H9 (cell line): ENCODE results near the gene FAM83E. TPM values are rescaled to one million over a fixed set of nuclear protein-coding genes. Genes with fewer than 3 reads are reported as not detected.

ENCODE experiments used
- DNase-seq: peaks from one replicate; pipeline ENCODE4 v3.0.0-alpha.2; 2017
- H2AFZ ChIP-seq: one replicate; pipeline ENCODE4 v1.6.1; 2013; ENCODE audit warnings: mild to moderate bottlenecking, low read length, control low read depth, moderate library complexity
- H2AK5ac ChIP-seq: 2 replicates; pipeline ENCODE4 v1.6.1; 2013; ENCODE audit warnings: low read length, control low read depth, mixed read lengths; ENCODE audit not compliant: insufficient read length
- H2BK120ac ChIP-seq: one replicate; pipeline ENCODE4 v1.6.1; 2013; ENCODE audit warnings: low read depth, mild to moderate bottlenecking, low read length, control low read depth, inconsistent platforms; ENCODE audit not compliant: poor library complexity, severe bottlenecking
- H2BK12ac ChIP-seq: 2 replicates; pipeline ENCODE4 v1.6.1; 2013; ENCODE audit warnings: low read length, control low read depth, mixed read lengths, low read depth; ENCODE audit not compliant: insufficient read length
- H2BK15ac ChIP-seq: 2 replicates; pipeline ENCODE4 v1.6.1; 2013; ENCODE audit warnings: low read depth, low read length, control low read depth
- H2BK20ac ChIP-seq: one replicate; pipeline ENCODE4 v1.6.1; 2013; ENCODE audit warnings: low read depth, mild to moderate bottlenecking, low read length, control low read depth, inconsistent platforms; ENCODE audit not compliant: poor library complexity, severe bottlenecking
- H2BK5ac ChIP-seq: 2 replicates; pipeline ENCODE4 v1.6.1; 2013; ENCODE audit warnings: low read length, control low read depth, mixed read lengths; ENCODE audit not compliant: insufficient read length
- H3K14ac ChIP-seq: 2 replicates; pipeline ENCODE4 v1.6.1; 2013; ENCODE audit warnings: low read length, control low read depth; ENCODE audit not compliant: insufficient read depth
- H3K18ac ChIP-seq: 2 replicates; pipeline ENCODE4 v1.6.1; 2013; ENCODE audit warnings: low read depth, mild to moderate bottlenecking, mixed read lengths, low read length, control low read depth; ENCODE audit not compliant: insufficient read length
- H3K23ac ChIP-seq: 2 replicates; pipeline ENCODE4 v1.6.1; 2013; ENCODE audit warnings: low read length, control low read depth, mixed read lengths, low read depth; ENCODE audit not compliant: insufficient read length
- H3K23me2 ChIP-seq: 2 replicates; pipeline ENCODE4 v1.6.1; 2013; ENCODE audit warnings: low read depth, mild to moderate bottlenecking, mixed read lengths, low read length, control low read depth; ENCODE audit not compliant: insufficient read length, poor library complexity, severe bottlenecking
- H3K27ac ChIP-seq: 2 replicates; pipeline ENCODE4 v1.5.1; 2013; ENCODE audit warnings: low read length, control low read depth, mixed read lengths, low read depth; ENCODE audit not compliant: insufficient read length
- H3K27me3 ChIP-seq: 2 replicates; pipeline ENCODE4 v1.6.1; 2013; ENCODE audit warnings: low read length, control low read depth, inconsistent platforms; ENCODE audit not compliant: insufficient read depth
- H3K4ac ChIP-seq: 2 replicates; pipeline ENCODE4 v1.6.1; 2013; ENCODE audit warnings: low read depth, mild to moderate bottlenecking, control low read depth, inconsistent platforms, low read length, moderate library complexity
- H3K4me1 ChIP-seq: 2 replicates; pipeline ENCODE4 v1.6.1; 2013; ENCODE audit warnings: low read length, control low read depth, inconsistent platforms; ENCODE audit not compliant: insufficient read depth
- H3K4me2 ChIP-seq: 2 replicates; pipeline ENCODE4 v1.6.1; 2013; ENCODE audit warnings: low read length, control low read depth, mixed read lengths; ENCODE audit not compliant: insufficient read length, insufficient read depth
- H3K56ac ChIP-seq: 2 replicates; pipeline ENCODE4 v1.6.1; 2013; ENCODE audit warnings: low read depth, mild to moderate bottlenecking, mixed read lengths, low read length, control low read depth; ENCODE audit not compliant: insufficient read length
- H3K79me1 ChIP-seq: 2 replicates; pipeline ENCODE4 v1.6.1; 2013; ENCODE audit warnings: low read depth, mild to moderate bottlenecking, moderate library complexity, low read length, control low read depth, inconsistent platforms; ENCODE audit not compliant: insufficient read depth, poor library complexity, severe bottlenecking
- H3K79me2 ChIP-seq: 2 replicates; pipeline ENCODE4 v1.6.1; 2013; ENCODE audit warnings: low read length, control low read depth, inconsistent platforms; ENCODE audit not compliant: insufficient read depth
- H3K9ac ChIP-seq: 2 replicates; pipeline ENCODE4 v1.6.1; 2013; ENCODE audit warnings: low read length, control low read depth, mixed read lengths; ENCODE audit not compliant: insufficient read length; ENCODE audit errors: extremely low read depth
- H3K9me3 ChIP-seq: one replicate; pipeline ENCODE4 v1.6.1; 2013; ENCODE audit warnings: low read depth, low read length, inconsistent platforms; ENCODE audit not compliant: control insufficient read depth
- H3T11ph ChIP-seq: one replicate; pipeline ENCODE4 v1.6.1; 2013; ENCODE audit warnings: mild to moderate bottlenecking, low read length, control low read depth, inconsistent platforms
- H4K20me1 ChIP-seq: one replicate; pipeline ENCODE4 v1.6.1; 2013; ENCODE audit not compliant: control insufficient read depth, insufficient read length, insufficient read depth
- H4K5ac ChIP-seq: 2 replicates; pipeline ENCODE4 v1.6.1; 2013; ENCODE audit warnings: low read depth, mild to moderate bottlenecking, mixed read lengths, low read length, control low read depth; ENCODE audit not compliant: insufficient read length
- H4K8ac ChIP-seq: replicated peaks from 2 replicates; pipeline ENCODE4 v1.6.1; 2013; ENCODE audit warnings: low read length, control low read depth, mixed read lengths, low read depth; ENCODE audit not compliant: insufficient read length
- H4K91ac ChIP-seq: 2 replicates; pipeline ENCODE4 v1.6.1; 2013; ENCODE audit warnings: low read depth, mild to moderate bottlenecking, moderate library complexity, mixed read lengths, low read length, control low read depth; ENCODE audit not compliant: insufficient read length
- H3K27ac Mint-ChIP-seq, 3 experiments: 2 replicates in 2 of 3; 3 replicates in 1 of 3; pipeline ENCODE4 v1.8.0; 2020 to 2021; ENCODE audit warnings: mixed read lengths in 3 of 3, mild to moderate bottlenecking in 1 of 3, moderate library complexity in 1 of 3
- H3K27me3 Mint-ChIP-seq: 2 replicates; pipeline ENCODE4 v1.8.0; 2021; ENCODE audit warnings: low read depth, mild to moderate bottlenecking, moderate library complexity, mixed read lengths
- H3K36me3 Mint-ChIP-seq, 3 experiments: 2 replicates in 2 of 3; 3 replicates in 1 of 3; pipeline ENCODE4 v1.8.0; 2020 to 2021; ENCODE audit warnings: low read depth in 3 of 3, mixed read lengths in 3 of 3; ENCODE audit not compliant: insufficient read depth in 1 of 3
- H3K4me1 Mint-ChIP-seq, 2 experiments: 2 replicates each; pipeline ENCODE4 v1.8.0; 2020; ENCODE audit warnings: mixed read lengths in 2 of 2
- H3K4me3 Mint-ChIP-seq, 2 experiments: 2 replicates in 1 of 2; 3 replicates in 1 of 2; pipeline ENCODE4 v1.8.0; 2020 to 2021; ENCODE audit warnings: mild to moderate bottlenecking in 2 of 2, mixed read lengths in 2 of 2, moderate library complexity in 1 of 2
- H3K9me3 Mint-ChIP-seq, 2 experiments: 2 replicates in 1 of 2; 3 replicates in 1 of 2; pipeline ENCODE4 v1.8.0; 2020; ENCODE audit warnings: mild to moderate bottlenecking in 2 of 2, mixed read lengths in 2 of 2, moderate library complexity in 1 of 2
- WGBS: extraction: QIAGEN DNeasy Blood & Tissue Kit; methylation state at CpG from one replicate; pipeline ENCODE4 v1.1.7; 2013; ENCODE audit warnings: missing lambda C conversion rate, low lambda C conversion rate, mixed read lengths; ENCODE audit not compliant: insufficient read length; ENCODE audit errors: extremely low coverage; 5-methylcytosine and 5-hydroxymethylcytosine counted together
- total RNA-seq: library from RNA; stranded (reverse); gene quantifications from 2 replicates; pipeline ENCODE4 v1.2.1, GENCODE V29; 2021
- TF ChIP-seq, protein P1 (sequence below): fragments of 200-600 bp; sonication (generic); conservative IDR thresholded peaks from 3 replicates; pipeline ENCODE4 v1.8.0; 2021; ENCODE audit warnings: antibody characterized with exemption, mild to moderate bottlenecking

FAM83E gene
- total RNA-seq, 1 experiment from 2014 or later = 9.2 TPM

DNA sequence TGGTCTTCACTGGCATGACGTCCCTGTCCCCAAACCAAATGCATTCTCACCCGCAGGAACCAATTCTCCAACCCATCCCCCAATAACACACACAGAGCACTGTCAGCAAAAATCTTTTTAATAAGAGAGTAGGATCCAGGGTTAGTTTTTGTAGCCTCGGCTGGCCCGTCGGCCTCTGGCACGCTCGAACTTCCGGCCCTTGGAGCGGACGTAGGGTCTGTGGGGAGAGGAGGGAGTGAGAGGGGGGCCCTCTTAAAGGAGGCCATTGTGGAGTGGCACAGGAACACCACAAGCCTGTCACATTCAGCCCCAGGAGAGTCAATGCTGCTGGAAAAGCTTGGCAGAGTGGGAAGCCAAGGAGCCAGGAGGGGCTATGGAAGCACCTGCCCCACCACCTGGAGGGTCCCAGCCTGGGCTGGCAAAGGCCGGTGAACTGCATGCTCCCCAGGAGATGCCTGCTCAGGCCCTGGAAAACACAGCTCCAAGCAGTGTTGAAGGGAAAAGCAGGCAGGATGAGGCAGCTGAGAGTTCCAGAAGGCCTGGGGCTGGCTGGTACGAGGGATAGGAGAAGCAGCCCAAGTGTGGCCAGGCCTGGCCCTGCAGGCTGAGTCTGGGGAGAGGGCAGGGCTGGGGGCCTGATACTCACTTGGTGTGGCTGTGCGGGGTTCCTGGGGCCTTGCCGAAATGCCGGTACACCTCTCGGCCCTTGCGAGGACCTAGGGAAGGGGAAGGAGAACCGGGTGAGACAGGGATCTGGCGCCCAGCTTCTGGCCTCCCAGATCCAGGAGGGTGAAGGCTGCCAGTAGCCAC lies 560 bp upstream of the FAM83E start:
- H3K4me2 ChIP-seq = peak overlapping the region; percentile 21
- H2BK5ac ChIP-seq = no peak overlapping the region
- H3K4me1 ChIP-seq = peaks cover 3% of the 10 kb centered on the region; the same call in 1 of the 2 replicates
- H2AFZ ChIP-seq = no peak overlapping the region
- peak overlapping the region; percentile 42 to 66 for H3K4me3 Mint-ChIP-seq
- TF ChIP-seq, protein P1, sequence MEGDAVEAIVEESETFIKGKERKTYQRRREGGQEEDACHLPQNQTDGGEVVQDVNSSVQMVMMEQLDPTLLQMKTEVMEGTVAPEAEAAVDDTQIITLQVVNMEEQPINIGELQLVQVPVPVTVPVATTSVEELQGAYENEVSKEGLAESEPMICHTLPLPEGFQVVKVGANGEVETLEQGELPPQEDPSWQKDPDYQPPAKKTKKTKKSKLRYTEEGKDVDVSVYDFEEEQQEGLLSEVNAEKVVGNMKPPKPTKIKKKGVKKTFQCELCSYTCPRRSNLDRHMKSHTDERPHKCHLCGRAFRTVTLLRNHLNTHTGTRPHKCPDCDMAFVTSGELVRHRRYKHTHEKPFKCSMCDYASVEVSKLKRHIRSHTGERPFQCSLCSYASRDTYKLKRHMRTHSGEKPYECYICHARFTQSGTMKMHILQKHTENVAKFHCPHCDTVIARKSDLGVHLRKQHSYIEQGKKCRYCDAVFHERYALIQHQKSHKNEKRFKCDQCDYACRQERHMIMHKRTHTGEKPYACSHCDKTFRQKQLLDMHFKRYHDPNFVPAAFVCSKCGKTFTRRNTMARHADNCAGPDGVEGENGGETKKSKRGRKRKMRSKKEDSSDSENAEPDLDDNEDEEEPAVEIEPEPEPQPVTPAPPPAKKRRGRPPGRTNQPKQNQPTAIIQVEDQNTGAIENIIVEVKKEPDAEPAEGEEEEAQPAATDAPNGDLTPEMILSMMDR = no peak
- H3K14ac ChIP-seq = no peak overlapping the region; the same call in 1 of the 2 replicates
- H3K18ac ChIP-seq = no peak overlapping the region
- no peak overlapping the region for H3K4ac ChIP-seq
- H3K79me2 ChIP-seq = peaks cover 18% of the 10 kb centered on the region
- no peaks in the 10 kb centered on the region for H3K9me3 ChIP-seq
- H2BK120ac ChIP-seq = no peak overlapping the region
- H3K36me3 Mint-ChIP-seq = peaks cover 36 to 58% (median 53%) of the 10 kb centered on the region in 3 experiments
- H3K9ac ChIP-seq = no peak overlapping the region
- no peak overlapping the region for H3K23ac ChIP-seq
- peaks cover 10% of the 10 kb centered on the region for H3K23me2 ChIP-seq
- no CpG with 5 or more reads among the region's 19 CpGs for WGBS
- no peak for DNase-seq
- no peak overlapping the region for H3T11ph ChIP-seq
- H3K79me1 ChIP-seq = peaks cover 4% of the 10 kb centered on the region
- no peaks in the 10 kb centered on the region for H4K20me1 ChIP-seq
- no peak overlapping the region for H2AK5ac ChIP-seq
- no peak overlapping the region for H4K5ac ChIP-seq
- no peaks in the 10 kb centered on the region; the same call in 1 of the 2 replicates for H3K27me3 Mint-ChIP-seq
- no peak overlapping the region for H2BK12ac ChIP-seq
- H3K27ac ChIP-seq = peak overlapping the region; percentile 47
- H2BK15ac ChIP-seq = no peak overlapping the region
- no peak overlapping the region for H4K8ac ChIP-seq
- peak overlapping the region; percentile 89 to 96 (median 89) for H3K27ac Mint-ChIP-seq
- H3K56ac ChIP-seq = no peak overlapping the region
- no peaks in the 10 kb centered on the region for H3K27me3 ChIP-seq
- no peaks in the 10 kb centered on the region; a peak in 2 of 5 replicates for H3K9me3 Mint-ChIP-seq
- no peak overlapping the region for H4K91ac ChIP-seq
- peaks cover 40 to 54% of the 10 kb centered on the region in 2 experiments for H3K4me1 Mint-ChIP-seq
- no peak overlapping the region for H2BK20ac ChIP-seq
